ENCODE results near the gene NEDD8. TPM values are rescaled to one million over a fixed set of nuclear protein-coding genes. Genes with fewer than 3 reads are reported as not detected.

Gene NEDD8
- total RNA-seq, 4 donors from 2014 or later = 149 to 317 (median 172) TPM

DNA sequence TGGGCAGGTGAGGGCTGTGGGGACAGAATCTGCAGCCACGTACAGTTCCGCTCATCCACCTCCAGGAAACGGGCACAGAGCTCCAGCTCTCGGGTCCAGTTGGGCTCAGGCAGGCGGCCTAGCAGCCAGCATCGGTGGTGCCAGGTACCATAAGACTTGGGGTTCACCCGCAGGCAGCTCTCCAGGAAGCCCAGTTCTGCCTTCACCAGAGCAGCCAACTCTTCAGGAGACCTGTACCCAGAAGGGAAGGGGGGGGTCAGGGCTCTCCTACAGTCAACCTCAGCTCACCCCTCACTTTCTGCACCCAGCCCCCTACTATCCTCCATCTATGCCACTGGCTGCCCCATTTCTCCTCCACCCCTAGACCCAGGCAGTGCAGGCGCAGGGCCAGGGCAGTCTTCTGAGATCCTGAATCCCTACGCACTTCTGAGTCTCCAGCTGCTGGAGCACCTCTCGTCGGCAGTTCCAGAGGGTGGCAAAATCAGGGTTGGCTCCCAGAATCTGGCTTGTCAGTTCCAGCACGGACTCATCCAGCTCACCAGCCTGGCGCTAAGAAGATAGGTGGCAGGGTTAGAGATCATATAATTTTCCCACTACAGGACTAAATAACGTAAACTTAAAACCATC is 37.9 kb upstream of the NEDD8 start:
- Histone ChIP-seq H3K9me3 (no peaks in the 10 kb centered on the region), H3K4me1 (peaks cover 8 to 18% of the 10 kb centered on the region in 2 donors), H3K36me3 (peaks cover 13 to 17% of the 10 kb centered on the region in 2 donors), H3K4me3 (replicated peaks in 1 of 3) (no peak overlapping the region), H3K27me3 (no peaks in the 10 kb centered on the region), H3K27ac (no peak overlapping the region)
- DNase-seq = no peak
- WGBS, 2 donors = 95 to 96% methylated on average over 7 to 14 of the region's 14 CpGs
- TF ChIP-seq POLR2A (IDR thresholded peaks at IDR 0.05) = no peak
- TF ChIP-seq, protein P1, sequence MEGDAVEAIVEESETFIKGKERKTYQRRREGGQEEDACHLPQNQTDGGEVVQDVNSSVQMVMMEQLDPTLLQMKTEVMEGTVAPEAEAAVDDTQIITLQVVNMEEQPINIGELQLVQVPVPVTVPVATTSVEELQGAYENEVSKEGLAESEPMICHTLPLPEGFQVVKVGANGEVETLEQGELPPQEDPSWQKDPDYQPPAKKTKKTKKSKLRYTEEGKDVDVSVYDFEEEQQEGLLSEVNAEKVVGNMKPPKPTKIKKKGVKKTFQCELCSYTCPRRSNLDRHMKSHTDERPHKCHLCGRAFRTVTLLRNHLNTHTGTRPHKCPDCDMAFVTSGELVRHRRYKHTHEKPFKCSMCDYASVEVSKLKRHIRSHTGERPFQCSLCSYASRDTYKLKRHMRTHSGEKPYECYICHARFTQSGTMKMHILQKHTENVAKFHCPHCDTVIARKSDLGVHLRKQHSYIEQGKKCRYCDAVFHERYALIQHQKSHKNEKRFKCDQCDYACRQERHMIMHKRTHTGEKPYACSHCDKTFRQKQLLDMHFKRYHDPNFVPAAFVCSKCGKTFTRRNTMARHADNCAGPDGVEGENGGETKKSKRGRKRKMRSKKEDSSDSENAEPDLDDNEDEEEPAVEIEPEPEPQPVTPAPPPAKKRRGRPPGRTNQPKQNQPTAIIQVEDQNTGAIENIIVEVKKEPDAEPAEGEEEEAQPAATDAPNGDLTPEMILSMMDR (IDR thresholded peaks at IDR 0.05) = no peak
- intact Hi-C loops (cut with DNase I) = no loop called here

DNA sequence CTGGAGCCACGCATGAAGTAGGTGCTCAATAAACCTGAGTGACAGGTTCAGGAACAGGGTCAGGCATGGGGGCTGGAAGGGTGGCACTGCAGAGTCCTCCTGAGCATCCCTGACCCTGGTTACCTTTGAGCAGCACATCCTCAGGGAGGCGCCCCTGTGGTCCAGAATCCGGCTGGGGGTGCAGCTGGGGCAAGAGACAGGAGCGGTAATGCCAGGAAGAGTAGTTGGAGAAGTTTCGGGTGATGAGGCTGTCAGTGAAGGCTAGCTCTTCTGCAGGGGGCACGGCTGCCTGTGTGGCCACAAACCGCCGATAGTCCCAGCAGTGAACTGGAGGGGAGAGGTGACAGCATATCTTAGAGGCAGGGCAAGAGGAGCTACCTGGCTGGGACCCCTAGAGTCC is 37.2 kb upstream of the NEDD8 start:
- DNase-seq = no peak
- WGBS, 2 donors = 94 to 96% methylated on average over 8 of the region's 8 CpGs
- Histone ChIP-seq H3K4me1 (peaks cover 8 to 18% of the 10 kb centered on the region in 2 donors), H3K27me3 (no peaks in the 10 kb centered on the region), H3K4me3 (replicated peaks in 1 of 3) (no peak overlapping the region), H3K9me3 (no peaks in the 10 kb centered on the region), H3K36me3 (peaks cover 13 to 17% of the 10 kb centered on the region in 2 donors), H3K27ac (no peak overlapping the region)
- TF ChIP-seq, protein P1 (IDR thresholded peaks at IDR 0.05) = no peak
- TF ChIP-seq POLR2A (IDR thresholded peaks at IDR 0.05) = no peak
- intact Hi-C loops (cut with DNase I) = no loop called here

DNA sequence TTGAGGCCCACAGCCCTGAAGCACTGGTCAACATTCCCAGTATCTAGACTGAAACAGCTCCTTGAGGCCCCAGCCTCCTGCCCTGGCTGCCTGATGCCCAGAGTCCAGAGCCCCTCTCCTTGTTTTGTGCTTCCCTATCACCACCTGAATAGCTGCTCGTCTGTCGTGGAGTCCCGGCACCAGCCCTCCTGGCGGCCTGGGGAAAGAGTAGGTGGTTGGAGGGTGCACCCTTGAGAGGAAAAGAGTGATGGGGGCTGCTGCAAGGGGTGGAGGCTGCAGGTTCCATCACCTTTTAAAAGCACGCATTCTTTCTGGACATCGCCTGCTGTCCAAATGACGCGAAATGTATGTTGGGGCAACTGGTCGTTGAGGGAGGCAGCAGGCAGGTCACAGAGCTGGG is 36.1 kb upstream of the NEDD8 start:
- TF ChIP-seq, protein P1 (IDR thresholded peaks at IDR 0.05) = no peak
- TF ChIP-seq POLR2A (IDR thresholded peaks at IDR 0.05) = no peak
- Histone ChIP-seq H3K27me3 (no peaks in the 10 kb centered on the region), H3K27ac (no peak overlapping the region), H3K4me3 (replicated peaks in 1 of 3) (no peak overlapping the region), H3K36me3 (peaks cover 13 to 17% of the 10 kb centered on the region in 2 donors), H3K4me1 (peaks cover 8 to 12% of the 10 kb centered on the region in 2 donors), H3K9me3 (no peaks in the 10 kb centered on the region)
- intact Hi-C loops (cut with DNase I) = no loop called here
- WGBS, 2 donors = 94% methylated on average over 9 of the region's 9 CpGs
- no peak for DNase-seq

DNA sequence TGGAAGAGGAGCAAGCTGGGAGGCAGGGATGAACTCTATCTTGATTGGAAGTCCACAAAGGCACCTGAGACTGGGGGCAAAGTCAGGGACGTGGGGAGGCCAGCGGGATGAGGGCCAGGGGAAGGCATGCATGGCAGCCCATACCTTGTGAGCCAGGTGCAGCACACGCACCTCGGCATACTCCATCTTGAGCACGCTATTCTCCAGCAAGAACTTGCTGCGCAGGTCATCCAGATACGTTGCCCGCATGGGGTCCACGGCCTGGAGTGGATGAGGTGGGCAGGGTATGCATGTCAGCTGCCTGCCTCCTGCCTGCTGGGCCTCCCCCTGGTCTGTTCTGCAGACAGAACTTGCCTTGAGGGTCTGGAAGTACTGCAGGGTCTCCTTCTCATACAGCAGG is 35.3 kb upstream of the NEDD8 start:
- Histone ChIP-seq H3K9me3 (no peaks in the 10 kb centered on the region), H3K36me3 (peaks cover 13 to 17% of the 10 kb centered on the region in 2 donors), H3K27ac (no peak overlapping the region), H3K4me3 (replicated peaks in 1 of 3) (no peak overlapping the region), H3K4me1 (peaks cover 8 to 11% of the 10 kb centered on the region in 2 donors), H3K27me3 (no peaks in the 10 kb centered on the region)
- intact Hi-C loops (cut with DNase I) = no loop called here
- DNase-seq = no peak
- WGBS, 2 donors = 96 to 97% methylated on average over 6 to 9 of the region's 9 CpGs
- TF ChIP-seq, protein P1 (IDR thresholded peaks at IDR 0.05) = no peak
- TF ChIP-seq POLR2A (IDR thresholded peaks at IDR 0.05) = no peak

DNA sequence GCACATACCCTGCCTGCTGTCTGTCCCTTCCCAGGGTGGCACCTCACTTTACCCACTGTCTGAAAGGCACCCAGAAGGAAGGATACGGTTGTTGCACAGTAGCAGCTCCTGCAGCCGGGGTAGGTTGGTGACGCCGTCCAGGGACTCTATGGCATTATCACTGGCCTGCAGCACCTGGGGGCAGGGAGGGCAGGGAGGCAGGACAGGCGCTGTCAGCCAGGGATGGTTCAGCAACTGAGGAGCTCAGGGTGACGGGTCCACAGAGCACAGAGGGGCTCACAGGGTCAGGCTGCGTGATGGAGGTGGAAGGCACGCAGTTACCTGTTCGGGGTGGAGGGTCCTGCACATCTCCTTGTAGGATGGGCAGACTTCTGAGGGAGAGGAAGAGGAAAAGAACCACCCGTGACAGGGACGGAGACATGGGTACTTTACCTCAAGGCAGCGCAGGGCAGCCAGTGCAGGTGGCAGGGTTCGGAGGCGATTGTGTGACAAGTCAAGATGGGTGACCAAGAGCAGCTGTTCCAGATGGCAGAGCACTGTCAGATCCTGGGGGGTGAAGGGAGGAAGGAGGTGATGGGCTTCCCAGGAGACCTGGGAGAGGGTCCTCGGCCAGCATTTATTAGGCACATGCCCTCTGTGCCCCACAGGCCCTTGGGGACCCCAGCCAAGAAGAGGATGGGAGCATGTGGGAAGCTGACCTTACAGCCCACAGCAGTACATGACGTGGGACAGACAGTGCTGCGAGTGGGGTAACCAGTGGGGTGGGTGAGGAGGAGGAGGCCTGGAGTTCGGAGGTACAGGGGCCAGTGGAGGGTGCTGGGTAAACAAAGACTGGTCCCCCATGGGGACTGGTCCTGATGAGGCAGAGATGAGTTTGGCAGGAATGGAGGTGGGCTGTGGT is 34.4 kb upstream of the NEDD8 start:
- intact Hi-C loops (cut with DNase I) = no loop called here
- Histone ChIP-seq H3K4me1 (peaks cover 4 to 5% of the 10 kb centered on the region in 2 donors), H3K4me3 (replicated peaks in 1 of 3) (no peak overlapping the region), H3K27me3 (no peaks in the 10 kb centered on the region), H3K9me3 (no peaks in the 10 kb centered on the region), H3K36me3 (peaks cover 13 to 17% of the 10 kb centered on the region in 2 donors), H3K27ac (no peak overlapping the region)
- no peak for DNase-seq
- 90 to 91% methylated on average over 18 of the region's 18 CpGs for WGBS, 2 donors
- no peak for TF ChIP-seq POLR2A (IDR thresholded peaks at IDR 0.05)
- TF ChIP-seq, protein P1 (IDR thresholded peaks at IDR 0.05) = no peak
